PC-3 (cell line): ENCODE measurements around the gene B3GALNT1. TPM values are rescaled to one million over a fixed set of nuclear protein-coding genes. Genes with fewer than 3 reads are reported as not detected.
"Not testable (repeated sequence)": the region's sequence is repeated elsewhere in the genome, so short reads cannot be mapped to it uniquely, and the experiment has no call there.

Experiments
- ATAC-seq: fragments of 200-7000 bp; cut with Tn5 transposase; 2 replicates; pipeline ENCODE4 v1.9.1; 2020; ENCODE audit warnings: mild to moderate bottlenecking, moderate library complexity
- BruUV-seq: library from RNA; stranded (reverse); fragments of 400-500 nt; replicated peaks from 2 replicates; lab custom pipeline; 2021; lab: Mats Ljungman, UMichigan
- CTCF ChIA-PET: fragments of 300-600 bp; sonication (Branson Sonifier 250); formaldehyde crosslinking; loops from one replicate; lab custom pipeline; 2022; ENCODE audit warnings: antibody characterized with exemption; lab: Charles Lee
- POLR2A ChIA-PET: fragments of 300-600 bp; sonication (Branson Sonifier 250); formaldehyde crosslinking; loops from one replicate; lab custom pipeline; 2022; ENCODE audit warnings: antibody characterized with exemption; ENCODE audit not compliant: unreplicated experiment; lab: Charles Lee
- DNase-seq: peaks from one replicate; pipeline ENCODE4 v3.0.0-alpha.2; 2015
- H2AFZ ChIP-seq: fragments of 300-600 bp; sonication (generic); 2 replicates; pipeline ENCODE4 v1.6.0; 2016; ENCODE audit warnings: antibody characterized with exemption, low read length
- H3F3A ChIP-seq: fragments of 300-600 bp; sonication (generic); one replicate; pipeline ENCODE4 v1.6.0; 2017; ENCODE audit warnings: antibody characterized with exemption, low read length, control low read depth, mild to moderate bottlenecking; ENCODE audit not compliant: unreplicated experiment
- H3K27ac ChIP-seq: fragments of 300-600 bp; sonication (generic); 2 replicates; pipeline ENCODE4 v1.5.1; 2016; ENCODE audit warnings: mild to moderate bottlenecking, low read length
- H3K27me3 ChIP-seq: fragments of 300-600 bp; sonication (generic); 2 replicates; pipeline ENCODE4 v1.6.1; 2016; ENCODE audit warnings: low read length, mixed read lengths
- H3K36me3 ChIP-seq: fragments of 300-600 bp; sonication (generic); 2 replicates; pipeline ENCODE4 v1.6.1; 2016; ENCODE audit warnings: low read depth, mixed run types, low read length, mixed read lengths
- H3K4me1 ChIP-seq: fragments of 300-600 bp; sonication (generic); 2 replicates; pipeline ENCODE4 v1.5.1; 2016; ENCODE audit warnings: low read length; ENCODE audit not compliant: insufficient read depth
- H3K4me2 ChIP-seq: fragments of 300-600 bp; sonication (generic); 2 replicates; pipeline ENCODE4 v1.6.0; 2016; ENCODE audit warnings: low read length
- H3K4me3 ChIP-seq: fragments of 300-600 bp; sonication (generic); 2 replicates; pipeline ENCODE4 v1.5.1; 2016; ENCODE audit warnings: mild to moderate bottlenecking, low read length, mixed read lengths
- H3K79me2 ChIP-seq: fragments of 300-600 bp; sonication (generic); 2 replicates; pipeline ENCODE4 v1.6.1; 2017; ENCODE audit warnings: low read length, mixed read lengths
- H3K9ac ChIP-seq: fragments of 300-600 bp; sonication (generic); 2 replicates; pipeline ENCODE4 v1.6.0; 2016; ENCODE audit warnings: mild to moderate bottlenecking, low read length
- H3K9me2 ChIP-seq: fragments of 300-600 bp; sonication (generic); replicated peaks from 2 replicates; pipeline ENCODE4 v1.6.1; 2016; ENCODE audit warnings: mixed run types, low read length, mixed read lengths
- H3K9me3 ChIP-seq: fragments of 300-600 bp; sonication (generic); 2 replicates; pipeline ENCODE4 v1.6.1; 2016; ENCODE audit warnings: low read length, mixed read lengths
- H4K20me1 ChIP-seq: fragments of 300-600 bp; sonication (generic); 2 replicates; pipeline ENCODE4 v1.6.1; 2016; ENCODE audit warnings: low read length, mixed read lengths
- EZH2 ChIP-seq: fragments of 300-600 bp; sonication (generic); IDR thresholded peaks from one replicate; pipeline ENCODE4 v1.6.1; 2017; ENCODE audit warnings: antibody characterized with exemption, mild to moderate bottlenecking, low read length; ENCODE audit not compliant: unreplicated experiment
- EZH2phosphoT487 ChIP-seq: fragments of 300-600 bp; sonication (generic); IDR thresholded peaks from 2 replicates; pipeline ENCODE4 v1.6.1; 2018; ENCODE audit warnings: mild to moderate bottlenecking, antibody characterized with exemption, low read length, borderline replicate concordance
- intact Hi-C: fragments of 100-400 bp; cut with micrococcal nuclease; formaldehyde crosslinking; loops from 2 replicates; pipeline ENCODE4 v1.9.0; 2023
- total RNA-seq: library from RNA; depleted of rRNA; stranded (reverse); fragments of >200 nt; gene quantifications from 2 replicates; pipeline ENCODE4 v1.2.3, GENCODE V29; 2014; rRNA removed
- TF ChIP-seq, protein P1 (sequence below): fragments of 300-600 bp; sonication (generic); conservative IDR thresholded peaks from 2 replicates; pipeline ENCODE4 v1.5.1; 2017; ENCODE audit warnings: antibody characterized with exemption, low read depth, mild to moderate bottlenecking, low read length

B3GALNT1 gene
- total RNA-seq, 1 experiment from 2014 or later = 125 TPM

DNA sequence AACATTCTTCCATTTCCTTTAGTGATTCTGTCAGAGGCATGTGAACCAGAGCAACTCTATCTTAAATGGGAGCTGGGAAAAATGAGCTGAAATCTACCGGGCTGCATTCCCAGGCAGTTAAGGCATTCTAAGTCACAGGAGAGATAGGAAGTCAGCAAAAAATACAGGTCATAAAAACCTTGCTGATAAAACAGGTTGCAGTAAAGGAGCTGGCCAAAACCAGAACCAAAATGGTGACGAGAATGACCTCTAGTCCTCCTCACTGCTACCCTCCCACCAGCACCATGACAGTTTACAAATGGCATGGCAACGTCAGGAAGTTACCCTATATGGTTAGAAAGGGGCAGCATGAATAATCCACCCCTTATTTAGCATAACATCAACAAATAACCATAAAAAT is 66.4 kb downstream of the B3GALNT1 start:
- DNase-seq = no peak
- TF ChIP-seq EZH2phosphoT487 = no peak
- TF ChIP-seq, protein P1, sequence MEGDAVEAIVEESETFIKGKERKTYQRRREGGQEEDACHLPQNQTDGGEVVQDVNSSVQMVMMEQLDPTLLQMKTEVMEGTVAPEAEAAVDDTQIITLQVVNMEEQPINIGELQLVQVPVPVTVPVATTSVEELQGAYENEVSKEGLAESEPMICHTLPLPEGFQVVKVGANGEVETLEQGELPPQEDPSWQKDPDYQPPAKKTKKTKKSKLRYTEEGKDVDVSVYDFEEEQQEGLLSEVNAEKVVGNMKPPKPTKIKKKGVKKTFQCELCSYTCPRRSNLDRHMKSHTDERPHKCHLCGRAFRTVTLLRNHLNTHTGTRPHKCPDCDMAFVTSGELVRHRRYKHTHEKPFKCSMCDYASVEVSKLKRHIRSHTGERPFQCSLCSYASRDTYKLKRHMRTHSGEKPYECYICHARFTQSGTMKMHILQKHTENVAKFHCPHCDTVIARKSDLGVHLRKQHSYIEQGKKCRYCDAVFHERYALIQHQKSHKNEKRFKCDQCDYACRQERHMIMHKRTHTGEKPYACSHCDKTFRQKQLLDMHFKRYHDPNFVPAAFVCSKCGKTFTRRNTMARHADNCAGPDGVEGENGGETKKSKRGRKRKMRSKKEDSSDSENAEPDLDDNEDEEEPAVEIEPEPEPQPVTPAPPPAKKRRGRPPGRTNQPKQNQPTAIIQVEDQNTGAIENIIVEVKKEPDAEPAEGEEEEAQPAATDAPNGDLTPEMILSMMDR = no peak
- TF ChIP-seq EZH2 = no peak
- BruUV-seq = no TSS peak
- no peaks in the 10 kb centered on the region for H3K36me3 ChIP-seq
- no peaks in the 10 kb centered on the region for H3F3A ChIP-seq
- no peaks in the 10 kb centered on the region for H3K4me1 ChIP-seq
- no peak overlapping the region for H2AFZ ChIP-seq
- H3K4me2 ChIP-seq = no peak overlapping the region
- H3K4me3 ChIP-seq = no peak overlapping the region
- intact Hi-C loops = no loop called here
- H3K79me2 ChIP-seq = no peaks in the 10 kb centered on the region
- no peak overlapping the region for H3K27ac ChIP-seq
- no peaks in the 10 kb centered on the region for H3K9me2 ChIP-seq
- H3K27me3 ChIP-seq = no peaks in the 10 kb centered on the region
- CTCF ChIA-PET = no interaction called here
- POLR2A ChIA-PET = interaction anchor here (0.7 kb wide), 1 partner anchor 31 kb away, joined by 4 read pairs; no protein-coding TSS in a partner anchor
- no peak overlapping the region for H3K9ac ChIP-seq
- ATAC-seq = no peak
- H4K20me1 ChIP-seq = no peaks in the 10 kb centered on the region
- no peaks in the 10 kb centered on the region for H3K9me3 ChIP-seq

- Histone ChIP-seq H3K9me3 (no peaks in the 10 kb centered on the region), H2AFZ (no peak overlapping the region), H3K4me3 (no peak overlapping the region), H4K20me1 (no peaks in the 10 kb centered on the region), H3K9ac (no peak overlapping the region), H3K27ac (no peak overlapping the region), H3F3A (no peaks in the 10 kb centered on the region), H3K27me3 (no peaks in the 10 kb centered on the region), H3K36me3 (no peaks in the 10 kb centered on the region), H3K4me1 (no peaks in the 10 kb centered on the region), H3K79me2 (no peaks in the 10 kb centered on the region), H3K4me2 (no peak overlapping the region), H3K9me2 (no peaks in the 10 kb centered on the region)
- CTCF ChIA-PET = no interaction called here
- POLR2A ChIA-PET = no interaction called here
- intact Hi-C loops = no loop called here
- BruUV-seq = no TSS peak
- TF ChIP-seq, protein P1 = no peak
- TF ChIP-seq EZH2phosphoT487 (no peak), EZH2 (no peak)
- DNase-seq (no peak), ATAC-seq (no peak)
These were observed 69.4 kb downstream of the B3GALNT1 start for GRCh38 chr3:161035711-161036110.

DNA sequence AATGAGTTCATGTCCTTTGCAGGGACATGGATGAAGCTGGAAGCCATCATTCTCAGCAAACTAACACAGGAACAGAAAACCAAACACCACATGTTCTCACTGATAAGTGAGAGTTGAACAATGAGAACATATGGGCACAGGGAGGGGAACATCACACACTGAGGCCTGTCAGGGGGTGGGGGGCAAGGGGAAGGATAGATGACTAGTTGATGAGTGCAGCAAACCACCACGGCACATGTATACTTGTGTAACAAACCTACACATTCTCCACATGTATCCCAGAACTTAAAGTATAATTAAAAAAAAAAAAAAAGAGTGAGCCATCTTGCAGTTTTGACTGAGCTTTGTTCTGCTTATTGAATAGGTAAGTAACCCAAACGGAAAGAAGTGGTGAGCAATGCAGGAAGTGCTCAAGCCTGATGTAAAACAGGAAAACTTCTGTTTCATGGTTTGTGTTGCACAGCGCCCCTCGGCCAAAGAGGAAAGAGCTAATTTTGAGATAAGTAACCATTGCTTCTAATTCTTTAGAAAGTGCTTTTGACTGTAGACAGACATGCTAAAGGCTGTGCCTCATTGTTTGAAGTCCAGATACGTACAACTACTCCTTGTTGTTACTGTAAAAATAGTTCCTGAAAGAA is 70.1 kb downstream of the B3GALNT1 start:
- BruUV-seq, POLR2A ChIA-PET, intact Hi-C loops, H3K9ac ChIP-seq, H3K9me3 ChIP-seq, H3K36me3 ChIP-seq, ATAC-seq, CTCF ChIA-PET, H3K79me2 ChIP-seq, H3K27ac ChIP-seq, H3K4me3 ChIP-seq, DNase-seq, H4K20me1 ChIP-seq, H3K4me1 ChIP-seq, H3K9me2 ChIP-seq, H3K4me2 ChIP-seq, H3F3A ChIP-seq, H3K27me3 ChIP-seq, H2AFZ ChIP-seq: not testable (repeated sequence)

Other genes starting within 250 kb of the B3GALNT1 start
- 65.3 and 72.6 TPM in 2 replicates for gene NMD3, start 116.0 kb upstream of the B3GALNT1 start, total RNA-seq